ENCODE measurements around the gene CRTC3.

Gene CRTC3

DNA sequence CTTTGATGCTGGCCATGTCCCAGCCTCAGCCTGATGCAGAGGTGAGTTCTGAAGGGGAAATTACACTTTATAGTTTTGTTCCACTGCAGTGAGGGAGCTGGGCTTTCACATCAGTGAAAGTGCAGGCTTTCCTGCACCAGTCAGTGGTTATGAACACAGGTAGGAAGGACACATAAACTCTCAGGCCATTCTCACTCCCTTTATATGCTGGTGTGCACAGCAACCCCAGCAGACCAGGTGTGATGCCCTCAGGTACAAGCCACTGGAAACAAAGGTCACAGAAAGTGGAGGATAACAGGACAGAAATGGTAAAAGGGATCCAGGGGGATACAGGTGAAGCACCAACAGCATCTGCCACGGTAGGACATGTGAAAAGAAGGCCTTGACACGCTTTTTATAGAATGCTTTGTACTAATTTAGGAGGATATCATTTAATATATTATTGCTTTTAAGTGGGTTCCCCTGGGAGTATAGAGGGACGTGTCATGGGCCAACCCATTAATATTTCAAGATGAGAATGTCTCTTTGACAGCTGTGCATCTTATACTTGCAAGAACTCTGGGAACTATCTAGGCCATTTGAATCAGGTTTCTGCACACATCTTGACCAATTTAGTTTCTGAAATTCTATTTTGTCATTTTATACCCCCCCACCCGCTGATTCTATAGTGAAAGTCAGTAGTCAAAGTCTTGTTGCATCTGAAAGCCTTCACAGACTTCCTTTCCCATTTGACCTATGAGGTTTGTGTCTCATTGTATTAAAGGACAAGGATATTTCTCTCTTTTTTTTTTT is 162.5 kb downstream of the CRTC3 start:
- TF ChIP-seq, protein P1, sequence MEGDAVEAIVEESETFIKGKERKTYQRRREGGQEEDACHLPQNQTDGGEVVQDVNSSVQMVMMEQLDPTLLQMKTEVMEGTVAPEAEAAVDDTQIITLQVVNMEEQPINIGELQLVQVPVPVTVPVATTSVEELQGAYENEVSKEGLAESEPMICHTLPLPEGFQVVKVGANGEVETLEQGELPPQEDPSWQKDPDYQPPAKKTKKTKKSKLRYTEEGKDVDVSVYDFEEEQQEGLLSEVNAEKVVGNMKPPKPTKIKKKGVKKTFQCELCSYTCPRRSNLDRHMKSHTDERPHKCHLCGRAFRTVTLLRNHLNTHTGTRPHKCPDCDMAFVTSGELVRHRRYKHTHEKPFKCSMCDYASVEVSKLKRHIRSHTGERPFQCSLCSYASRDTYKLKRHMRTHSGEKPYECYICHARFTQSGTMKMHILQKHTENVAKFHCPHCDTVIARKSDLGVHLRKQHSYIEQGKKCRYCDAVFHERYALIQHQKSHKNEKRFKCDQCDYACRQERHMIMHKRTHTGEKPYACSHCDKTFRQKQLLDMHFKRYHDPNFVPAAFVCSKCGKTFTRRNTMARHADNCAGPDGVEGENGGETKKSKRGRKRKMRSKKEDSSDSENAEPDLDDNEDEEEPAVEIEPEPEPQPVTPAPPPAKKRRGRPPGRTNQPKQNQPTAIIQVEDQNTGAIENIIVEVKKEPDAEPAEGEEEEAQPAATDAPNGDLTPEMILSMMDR (IDR thresholded peaks at IDR 0.05; ENCODE audit: low read depth, low read length), result no peak
- no peak overlapping the region for H3K4me3 ChIP-seq (ENCODE audit: low read depth, low read length)
- H3K36me3 ChIP-seq, result no peaks in the 10 kb centered on the region
- H3K27me3 ChIP-seq (ENCODE audit: insufficient read depth, low read depth, severe bottlenecking), result no peaks in the 10 kb centered on the region
- no peak for DNase-seq
- no peaks in the 10 kb centered on the region for H3K9me3 ChIP-seq (ENCODE audit: severe bottlenecking)
- no peak overlapping the region for H3K27ac ChIP-seq

Data from WERI-Rb-1 (cell line).